GM12872 (cell line): ENCODE data around the gene NOL8.

Experiments used
- CTCF ChIP-seq: IDR thresholded peaks from 3 replicates; pipeline ENCODE4 v1.5.1; 2011; ENCODE audit warnings: low read depth, mild to moderate bottlenecking, low read length, moderate library complexity; ENCODE audit not compliant: insufficient read depth

NOL8 gene

DNA sequence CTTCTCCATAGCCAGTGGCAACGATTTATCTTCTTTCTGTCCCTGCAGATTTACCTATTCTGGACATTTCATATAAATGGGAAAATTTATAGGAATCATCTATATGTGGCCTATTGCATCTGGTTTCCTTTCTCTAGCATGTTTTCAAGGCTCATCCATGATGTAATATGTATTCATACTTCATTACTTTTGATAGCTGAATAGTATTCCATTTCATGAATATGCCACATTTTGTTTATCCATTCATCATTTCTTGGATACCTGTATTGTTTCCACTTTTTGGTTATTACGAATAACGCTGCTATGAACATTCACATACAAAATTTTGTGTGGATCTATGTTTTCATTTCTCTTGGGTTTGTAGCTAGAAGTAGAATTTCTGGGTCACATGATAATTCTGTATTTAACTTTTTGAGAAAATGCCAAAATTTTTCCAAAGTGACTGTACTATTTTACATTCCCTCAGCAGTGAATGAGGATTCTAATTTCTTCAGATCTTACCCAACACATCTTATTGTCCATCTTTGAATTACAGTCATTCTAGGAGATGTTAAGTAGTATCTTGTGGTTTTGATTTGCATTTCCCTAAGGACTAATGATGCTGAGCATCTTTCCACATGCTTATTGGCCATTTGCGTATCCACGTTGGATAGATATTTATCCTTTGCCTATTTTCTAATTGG is 35.3 kb downstream of the NOL8 start:
- no peak for TF ChIP-seq CTCF

GRCh38 chr9:92279302-92279701 is 45.8 kb downstream of the NOL8 start:
- TF ChIP-seq CTCF: no peak

DNA sequence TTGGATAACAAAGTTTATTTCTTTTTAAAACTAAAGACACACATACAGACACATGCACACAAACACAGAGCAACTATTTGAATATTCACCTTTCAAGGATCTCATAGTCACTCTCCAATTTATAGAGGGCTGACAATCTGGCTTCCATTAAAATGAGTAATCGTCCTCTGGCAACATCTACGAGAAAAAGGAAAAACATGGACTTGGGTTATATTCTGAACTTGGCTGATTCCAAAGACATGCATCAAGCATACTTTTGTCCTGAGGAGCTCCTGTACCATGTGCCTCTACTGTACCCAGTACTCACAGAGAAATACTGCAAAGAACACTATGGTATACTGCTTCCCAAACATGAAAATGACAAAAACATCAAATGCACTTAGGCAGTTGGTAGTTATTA is 47.0 kb downstream of the NOL8 start:
- no peak for TF ChIP-seq CTCF

- no peak for TF ChIP-seq CTCF
Observed at GRCh38 chr9:92276331-92277032, 48.7 kb downstream of the NOL8 start.

DNA sequence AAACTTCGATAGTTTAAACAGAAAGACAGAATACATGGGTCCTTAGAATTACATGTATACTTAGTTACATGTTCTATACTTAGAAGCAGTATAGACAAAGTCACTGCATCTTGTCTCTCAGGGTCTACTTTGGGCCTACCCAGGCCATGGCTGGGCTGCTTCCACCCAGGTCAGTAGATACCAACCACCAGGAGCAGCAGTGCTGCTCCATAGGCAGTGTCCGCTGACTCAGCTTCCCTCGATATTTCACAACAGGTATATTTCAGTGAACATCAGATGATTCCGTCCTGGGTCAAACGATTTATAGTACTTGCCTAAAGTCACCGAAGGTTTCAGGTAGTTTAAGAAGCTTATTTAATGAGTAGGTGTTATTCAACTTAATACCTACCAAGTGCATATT is 49.6 kb downstream of the NOL8 start:
- TF ChIP-seq CTCF: no peak

DNA sequence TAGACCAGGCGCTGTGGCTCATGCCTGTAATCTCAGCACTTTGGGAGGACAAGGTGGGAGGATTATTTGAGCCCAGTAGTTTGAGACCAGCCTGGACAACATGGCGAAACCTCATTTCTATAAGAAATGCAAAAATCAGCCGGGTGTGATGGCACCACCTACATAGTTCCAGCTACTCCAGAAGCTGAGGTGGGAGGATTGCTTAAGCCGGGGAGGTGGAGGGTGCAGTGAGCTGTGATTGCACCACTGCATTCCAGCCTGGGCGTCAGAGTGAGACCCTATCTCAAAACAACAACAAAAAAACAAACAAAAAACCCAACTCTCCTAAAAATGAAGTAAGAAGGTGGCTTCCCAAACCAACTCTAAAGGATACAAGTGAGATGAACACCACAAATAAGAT is 54.6 kb downstream of the NOL8 start:
- TF ChIP-seq CTCF: no peak

DNA sequence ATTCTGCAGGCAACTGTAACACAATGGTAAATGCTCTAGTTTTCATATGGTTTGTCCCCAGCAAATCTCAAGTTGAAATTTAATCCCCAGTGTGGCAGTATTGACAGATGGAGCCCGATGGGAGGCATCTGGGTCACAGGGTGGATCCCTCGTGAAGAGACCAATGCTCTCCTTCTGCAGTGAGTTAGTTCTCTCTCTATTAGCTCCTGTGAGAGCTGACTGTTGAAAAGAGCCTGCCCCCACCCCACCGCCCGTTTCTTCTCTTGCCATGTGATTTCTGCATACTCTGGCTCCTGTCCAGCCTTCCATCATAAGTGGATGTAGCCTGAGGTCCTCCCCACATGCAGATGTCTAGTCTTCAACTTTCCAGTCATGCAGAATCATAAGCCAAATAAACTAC is 58.7 kb downstream of the NOL8 start:
- TF ChIP-seq CTCF: no peak
